Psoas muscle (tissue), 8 donors: ENCODE results near the gene UGT1A7. TPM values are rescaled to one million over a fixed set of nuclear protein-coding genes. Genes with fewer than 3 reads are reported as not detected.
"Not testable (repeated sequence)": the region's sequence is repeated elsewhere in the genome, so short reads cannot be mapped to it uniquely, and the experiment has no call there.

Source experiments
- ATAC-seq, 4 donors: fragments of 200-7000 bp; cut with Tn5 transposase; one replicate each; pipeline ENCODE4 v1.9.1; 2020; ENCODE audit warnings: moderate library complexity in 3 of 4, mild to moderate bottlenecking in 2 of 4
- DNase-seq, 2 donors: peaks; one replicate each; pipeline ENCODE4 v3.0.0-alpha.2; 2020
- H3K27ac ChIP-seq: fragments of 200-600 bp; one replicate; pipeline ENCODE4 v1.8.0; 2022
- H3K27me3 ChIP-seq, 3 donors: fragments of 200-600 bp in 1 of 3; one replicate each; pipeline versions ENCODE4 v1.6.1 to v1.8.0; 2013 to 2022; ENCODE audit warnings: low read length in 2 of 3, mild to moderate bottlenecking in 2 of 3, moderate library complexity in 1 of 3; ENCODE audit not compliant: insufficient read depth in 3 of 3
- H3K36me3 ChIP-seq, 2 donors: fragments of 200-600 bp in 1 of 2; one replicate each; pipeline versions ENCODE4 v1.6.1 to v1.8.0; 2013 to 2022; ENCODE audit warnings: low read depth in 1 of 2, mild to moderate bottlenecking in 1 of 2, moderate library complexity in 1 of 2; ENCODE audit not compliant: insufficient read depth in 1 of 2
- H3K4me1 ChIP-seq: fragments of 200-600 bp; one replicate; pipeline ENCODE4 v1.8.0; 2022
- H3K4me3 ChIP-seq: fragments of 200-600 bp; one replicate; pipeline ENCODE4 v1.8.0; 2022; ENCODE audit warnings: mild to moderate bottlenecking
- H3K9me3 ChIP-seq: fragments of 200-600 bp; one replicate; pipeline ENCODE4 v1.8.0; 2022
- WGBS, 3 donors: extraction: QIAGEN DNeasy Blood & Tissue Kit; methylation state at CpG; one replicate each; pipeline versions ENCODE4 v1.1.6 to v1.1.7; 2013; 5-methylcytosine and 5-hydroxymethylcytosine counted together
- intact Hi-C, 2 donors: fragments of 100-400 bp; cut with DNase I; formaldehyde crosslinking; loops; one replicate each; pipeline versions ENCODE4 v1.11.0 to v1.14.2; 2022
- polyA plus RNA-seq, 3 donors: library from polyadenylated mRNA; stranded (reverse); fragments of 200-250 nt; gene quantifications; one replicate each; pipeline ENCODE4 v1.2.3, GENCODE V29; 2013
- total RNA-seq, 4 donors: library from RNA; stranded (reverse); fragmentation: NEBNext Ultra II Directional in 2 of 4; extraction: Animal tissue kit (Norgen Biotek cat#: 25700) in 2 of 4; gene quantifications; one replicate each; pipeline versions ENCODE4 v1.2.1 to v1.2.4, GENCODE V29; 2021 to 2023
- TF ChIP-seq, protein P1 (sequence below): fragments of 200-600 bp; IDR thresholded peaks from one replicate; pipeline ENCODE4 v1.8.0; 2022; ENCODE audit warnings: antibody characterized with exemption
- donor health status: healthy with polysubstance abuse.
- donor health status: DM: no; HTN: no; CAD: no; lungs with moderate emphysema.
- donor health status: Bipolar disorder and iron deficiency.
- donor health status: healthy.
- donor health status: DM: yes; HTN: yes; CAD: no.
- donor health status: DM: no; HTN: no; CAD: no.
- donor health status: DM: no; HTN: no; CAD: no.
- donor health status: DM: yes; HTN: yes; CAD: no.

The UGT1A7 gene
- total and polyA plus RNA-seq, 7 donors, result not detected

DNA sequence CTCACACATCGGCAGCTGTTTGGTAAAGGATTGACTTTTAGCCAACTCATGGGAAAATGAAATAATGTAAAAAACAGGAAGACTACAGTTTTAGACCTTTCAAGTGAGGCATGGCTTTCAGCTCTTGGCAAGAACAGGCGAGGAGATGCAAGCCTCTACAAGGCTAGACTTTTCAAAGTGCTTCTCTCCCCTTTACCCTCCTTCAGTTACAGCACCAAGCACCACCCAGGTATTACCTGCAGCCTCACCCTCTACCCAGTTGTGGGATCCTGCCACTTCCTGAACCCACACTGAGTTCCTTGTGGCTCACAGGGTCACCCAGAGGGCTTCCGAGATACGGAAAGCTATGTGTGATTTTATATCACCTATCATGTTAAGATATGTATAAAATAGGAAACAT is 30.7 kb upstream of the UGT1A7 start:
- Histone ChIP-seq H3K27me3 (no peaks in the 10 kb centered on the region), H3K4me1 (no peaks in the 10 kb centered on the region), H3K4me3 (no peak overlapping the region), H3K9me3 (no peaks in the 10 kb centered on the region), H3K27ac (no peak overlapping the region), H3K36me3 (no peaks in the 10 kb centered on the region)
- intact Hi-C loops, result no loop called here
- DNase-seq, result no peak
- 55 to 67% (median 55%) methylated on average over 4 of the region's 4 CpGs for WGBS, 3 donors
- ATAC-seq, result no peak
- TF ChIP-seq, protein P1, sequence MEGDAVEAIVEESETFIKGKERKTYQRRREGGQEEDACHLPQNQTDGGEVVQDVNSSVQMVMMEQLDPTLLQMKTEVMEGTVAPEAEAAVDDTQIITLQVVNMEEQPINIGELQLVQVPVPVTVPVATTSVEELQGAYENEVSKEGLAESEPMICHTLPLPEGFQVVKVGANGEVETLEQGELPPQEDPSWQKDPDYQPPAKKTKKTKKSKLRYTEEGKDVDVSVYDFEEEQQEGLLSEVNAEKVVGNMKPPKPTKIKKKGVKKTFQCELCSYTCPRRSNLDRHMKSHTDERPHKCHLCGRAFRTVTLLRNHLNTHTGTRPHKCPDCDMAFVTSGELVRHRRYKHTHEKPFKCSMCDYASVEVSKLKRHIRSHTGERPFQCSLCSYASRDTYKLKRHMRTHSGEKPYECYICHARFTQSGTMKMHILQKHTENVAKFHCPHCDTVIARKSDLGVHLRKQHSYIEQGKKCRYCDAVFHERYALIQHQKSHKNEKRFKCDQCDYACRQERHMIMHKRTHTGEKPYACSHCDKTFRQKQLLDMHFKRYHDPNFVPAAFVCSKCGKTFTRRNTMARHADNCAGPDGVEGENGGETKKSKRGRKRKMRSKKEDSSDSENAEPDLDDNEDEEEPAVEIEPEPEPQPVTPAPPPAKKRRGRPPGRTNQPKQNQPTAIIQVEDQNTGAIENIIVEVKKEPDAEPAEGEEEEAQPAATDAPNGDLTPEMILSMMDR, result no peak

DNA sequence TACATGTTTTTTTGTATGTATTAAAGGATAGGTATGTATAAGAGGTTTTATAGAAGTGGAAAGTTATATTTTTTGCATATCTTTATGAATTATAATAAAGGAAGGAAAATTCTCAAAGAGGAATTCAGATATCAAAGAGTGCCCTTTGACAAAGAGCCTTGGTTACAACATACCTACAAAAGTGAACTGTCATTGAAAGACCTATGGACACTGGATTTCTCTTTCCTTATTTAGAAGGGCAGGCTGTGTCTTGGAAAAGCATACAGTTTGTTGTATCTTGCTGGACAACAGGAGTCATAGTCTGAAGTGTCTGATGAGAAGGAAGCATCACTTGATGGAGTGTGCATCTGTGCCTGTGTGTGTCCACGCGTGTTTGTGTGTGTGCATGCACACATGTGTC is 30.3 kb upstream of the UGT1A7 start:
- ATAC-seq (no peak), DNase-seq (no peak)
- WGBS, 3 donors, result 78 to 96% (median 91%) methylated on average over 2 of the region's 2 CpGs
- TF ChIP-seq, protein P1, result no peak
- intact Hi-C loops, result no loop called here
- Histone ChIP-seq H3K9me3 (no peaks in the 10 kb centered on the region), H3K27me3 (no peaks in the 10 kb centered on the region), H3K4me3 (no peak overlapping the region), H3K36me3 (no peaks in the 10 kb centered on the region), H3K4me1 (no peaks in the 10 kb centered on the region), H3K27ac (no peak overlapping the region)

DNA sequence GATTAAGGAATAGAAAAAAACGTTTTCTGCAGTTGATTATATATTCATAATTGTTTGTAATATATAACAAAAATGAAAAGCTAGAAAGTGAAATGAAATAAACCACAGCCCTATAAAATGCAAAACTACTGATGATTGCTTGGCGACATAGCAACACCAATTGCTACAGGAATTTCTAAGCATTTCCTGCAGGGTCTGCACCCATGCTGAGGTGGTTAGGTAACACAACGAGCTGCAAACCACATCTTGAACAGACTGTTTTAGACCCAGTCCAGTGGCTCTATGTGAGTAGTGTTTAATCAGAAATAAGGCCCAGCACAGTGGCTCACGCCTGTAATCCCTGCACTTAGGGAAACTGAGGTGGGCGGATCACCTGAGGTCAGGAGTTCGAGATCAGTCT is 27.2 kb upstream of the UGT1A7 start:
- ATAC-seq (no peak), DNase-seq (no peak)
- TF ChIP-seq, protein P1, result no peak
- no peaks in the 10 kb centered on the region for H3K36me3 ChIP-seq
- no peak overlapping the region for H3K4me3 ChIP-seq
- 67 to 74% (median 70%) methylated on average over 6 of the region's 6 CpGs for WGBS, 3 donors
- intact Hi-C loops, result no loop called here
- H3K27ac ChIP-seq, result no peak overlapping the region
- no peaks in the 10 kb centered on the region for H3K4me1 ChIP-seq
- no peaks in the 10 kb centered on the region for H3K9me3 ChIP-seq
- H3K27me3 ChIP-seq, result no peaks in the 10 kb centered on the region

DNA sequence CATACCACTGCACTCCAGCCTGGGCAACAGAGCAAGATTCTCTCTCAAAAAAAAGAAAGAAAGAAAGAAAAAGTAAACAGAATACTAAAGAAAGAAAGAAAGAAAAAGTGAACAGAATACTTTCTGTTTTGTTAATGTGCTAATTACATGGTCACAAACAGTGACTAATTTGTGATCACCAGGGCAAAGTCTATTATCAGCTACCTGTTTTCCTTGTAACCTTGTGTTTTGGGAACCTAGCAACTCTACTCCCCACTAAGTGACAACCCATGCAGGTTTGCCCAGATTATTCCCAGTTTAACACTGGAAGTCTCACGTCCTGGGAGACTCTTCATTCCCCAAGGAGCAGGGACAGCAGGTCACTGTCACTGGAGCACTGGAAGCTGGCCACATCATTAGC is 26.7 kb upstream of the UGT1A7 start:
- intact Hi-C loops, result no loop called here
- H3K4me1 ChIP-seq, result no peaks in the 10 kb centered on the region

DNA sequence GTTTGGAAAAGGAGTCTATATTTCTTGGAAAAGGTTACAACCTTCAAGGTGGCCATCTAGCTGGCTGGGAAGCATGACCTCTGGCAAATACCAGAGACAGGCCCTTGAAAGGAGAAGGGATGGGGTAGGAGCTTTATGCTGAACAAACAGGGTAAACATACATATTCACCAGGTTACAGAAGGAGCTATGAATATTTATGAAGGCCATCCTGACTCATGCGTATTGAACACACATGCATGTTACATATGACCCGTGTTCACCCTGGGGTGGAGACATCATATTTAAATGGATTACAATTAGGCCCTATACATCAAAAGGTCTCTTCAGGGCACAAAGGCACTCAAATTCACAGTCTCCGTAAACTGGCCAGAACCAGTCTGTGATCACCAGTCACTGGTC is 25.8 kb upstream of the UGT1A7 start:
- ATAC-seq, result not testable (repeated sequence)
- 92 to 97% (median 96%) methylated on average over 3 of the region's 3 CpGs for WGBS, 3 donors

More for the DNA sequence above, 26.7 kb upstream of the UGT1A7 start:
- ATAC-seq, result no peak
- TF ChIP-seq, protein P1, result no peak
- DNase-seq, result no peak
- no peaks in the 10 kb centered on the region for H3K9me3 ChIP-seq
- peaks cover 0 to under 1% (median 0%) of the 10 kb centered on the region in 3 donors for H3K27me3 ChIP-seq
- H3K27ac ChIP-seq, result no peak overlapping the region
- H3K4me3 ChIP-seq, result no peak overlapping the region
- no peaks in the 10 kb centered on the region for H3K36me3 ChIP-seq
- 26 to 41% (median 40%) methylated on average over 1 of the region's 1 CpG for WGBS, 3 donors

More for the DNA sequence above, 25.8 kb upstream of the UGT1A7 start:
- H3K4me3 ChIP-seq, H3K9me3 ChIP-seq, H3K27ac ChIP-seq, DNase-seq, intact Hi-C loops, H3K27me3 ChIP-seq, H3K36me3 ChIP-seq, H3K4me1 ChIP-seq: not testable (repeated sequence)
